Measurements from ENCODE around the gene CORIN. TPM values are rescaled to one million over a fixed set of nuclear protein-coding genes. Genes with fewer than 3 reads are reported as not detected.

Gene CORIN
- polyA plus RNA-seq, 1 of the 3 experiments (the other 2 are of a cell fraction), result 1.1 TPM

DNA sequence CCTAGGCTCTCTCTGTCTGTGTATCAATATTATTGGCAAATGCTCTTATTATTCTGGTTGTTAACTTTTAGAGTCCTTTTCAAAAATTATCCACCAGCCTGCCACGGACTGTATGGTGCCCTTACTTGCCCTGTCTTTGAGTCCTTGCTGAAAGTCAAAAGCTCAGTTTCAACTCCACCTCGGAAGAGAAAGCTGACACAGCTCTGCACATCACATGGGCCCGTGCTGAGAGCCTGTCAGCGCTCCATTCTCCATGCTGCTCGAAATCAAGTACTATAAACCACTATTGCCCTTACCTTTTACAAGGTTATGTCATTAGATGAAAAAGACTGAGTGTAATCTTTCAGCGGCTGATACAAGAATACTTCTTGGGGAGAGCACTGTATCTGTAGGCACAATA, 141.0 kb downstream of the CORIN start:
- no peak overlapping the region for H2AFZ ChIP-seq (ENCODE audit: low read depth)
- no peaks in the 10 kb centered on the region for H3K79me2 ChIP-seq (ENCODE audit: insufficient read depth)
- no peak for DNase-seq
- H4K20me1 ChIP-seq (ENCODE audit: insufficient read depth), result no peaks in the 10 kb centered on the region
- no peak for TF ChIP-seq MXI1 (IDR thresholded peaks at IDR 0.05; ENCODE audit: low read depth, low read length)
- WGBS (ENCODE audit: low lambda C conversion rate), result 76% methylated on average over 6 of the region's 6 CpGs
- H3K4me2 ChIP-seq, result no peak overlapping the region
- CTCF ChIA-PET, result interaction anchor here (0.6 to 21.9 kb wide), 6 partner anchors 9 to 546 kb away, joined by 3 to 417 read pairs (median 4); partner anchors contain the start of gene CORIN
- no peak overlapping the region for H3K4me3 ChIP-seq (ENCODE audit: low read depth in 2 of 2, low read length in 1 of 2)
- POLR2A ChIA-PET, result no interaction called here
- H3K9ac ChIP-seq, result no peak overlapping the region
- no peaks in the 10 kb centered on the region for H3K27me3 ChIP-seq (ENCODE audit: insufficient read depth)
- no peaks in the 10 kb centered on the region for H3K9me3 ChIP-seq
- no peak overlapping the region for H3K27ac ChIP-seq (ENCODE audit: low read depth in 2 of 2, low read length in 1 of 2)
- no peaks in the 10 kb centered on the region for H3K9me2 ChIP-seq
- peaks cover 4% of the 10 kb centered on the region for H3F3A ChIP-seq (replicated peaks; ENCODE audit: insufficient read depth)
- peaks cover 0 to 2% of the 10 kb centered on the region in 2 experiments; a peak in 1 of 4 replicates for H3K4me1 ChIP-seq (ENCODE audit: control insufficient read depth in 1 of 2, insufficient read depth in 2 of 2, low read depth in 1 of 2, low read length in 1 of 2)
- no peaks in the 10 kb centered on the region for H3K36me3 ChIP-seq (replicated peaks in 1 of 2; ENCODE audit: control insufficient read depth in 1 of 2, insufficient read depth in 2 of 2, low read length in 1 of 2)

GRCh38 chr4:47695260-47695659, 142.6 kb downstream of the CORIN start:
- Histone ChIP-seq H3K9me2 (no peaks in the 10 kb centered on the region), H3K36me3 (replicated peaks in 1 of 2; ENCODE audit: control insufficient read depth in 1 of 2, insufficient read depth in 2 of 2, low read length in 1 of 2) (no peaks in the 10 kb centered on the region), H3K4me1 (ENCODE audit: control insufficient read depth in 1 of 2, insufficient read depth in 2 of 2, low read depth in 1 of 2, low read length in 1 of 2) (0 out of 4 replicates have a peak, but pooled peaks cover 0 to 6% of the 10 kb centered on the region in 2 experiments), H4K20me1 (ENCODE audit: insufficient read depth) (no peaks in the 10 kb centered on the region), H3K27ac (ENCODE audit: low read depth in 2 of 2, low read length in 1 of 2) (no peak overlapping the region), H3K79me2 (ENCODE audit: insufficient read depth) (no peaks in the 10 kb centered on the region), H3F3A (replicated peaks; ENCODE audit: insufficient read depth) (peaks cover 11% of the 10 kb centered on the region), H3K4me2 (no peak overlapping the region), H3K9me3 (no peaks in the 10 kb centered on the region), H2AFZ (ENCODE audit: low read depth) (no peak overlapping the region), H3K27me3 (ENCODE audit: insufficient read depth) (no peaks in the 10 kb centered on the region), H3K9ac (no peak overlapping the region), H3K4me3 (ENCODE audit: low read depth in 2 of 2, low read length in 1 of 2) (no peak overlapping the region)
- WGBS (ENCODE audit: low lambda C conversion rate), result 40% methylated on average over 1 of the region's 1 CpG
- ChIA-PET CTCF (interaction anchor here (0.9 to 3.7 kb wide), 3 partner anchors 10 to 392 kb away, joined by 3 to 20 read pairs (median 13); no protein-coding TSS in a partner anchor), POLR2A (no interaction called here)
- DNase-seq, result no peak
- TF ChIP-seq, protein P1, sequence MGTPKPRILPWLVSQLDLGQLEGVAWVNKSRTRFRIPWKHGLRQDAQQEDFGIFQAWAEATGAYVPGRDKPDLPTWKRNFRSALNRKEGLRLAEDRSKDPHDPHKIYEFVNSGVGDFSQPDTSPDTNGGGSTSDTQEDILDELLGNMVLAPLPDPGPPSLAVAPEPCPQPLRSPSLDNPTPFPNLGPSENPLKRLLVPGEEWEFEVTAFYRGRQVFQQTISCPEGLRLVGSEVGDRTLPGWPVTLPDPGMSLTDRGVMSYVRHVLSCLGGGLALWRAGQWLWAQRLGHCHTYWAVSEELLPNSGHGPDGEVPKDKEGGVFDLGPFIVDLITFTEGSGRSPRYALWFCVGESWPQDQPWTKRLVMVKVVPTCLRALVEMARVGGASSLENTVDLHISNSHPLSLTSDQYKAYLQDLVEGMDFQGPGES (IDR thresholded peaks at IDR 0.05; ENCODE audit: low read depth, low read length), result no peak
- no peak for TF ChIP-seq TEAD4 (IDR thresholded peaks at IDR 0.05; ENCODE audit: borderline replicate concordance, insufficient read depth)
- TF ChIP-seq ZBTB33 (IDR thresholded peaks at IDR 0.05; ENCODE audit: borderline replicate concordance, low read depth), result no peak
- no peak for TF ChIP-seq SMC3 (IDR thresholded peaks at IDR 0.05; ENCODE audit: low read depth, low read length)
- TF ChIP-seq GATA2 (CRISPR knock-in tag; IDR thresholded peaks at IDR 0.05), result no peak
- no peak for TF ChIP-seq USF2 (IDR thresholded peaks at IDR 0.05; ENCODE audit: borderline replicate concordance, low read depth, low read length)
- no peak for TF ChIP-seq EZH2phosphoT487 (IDR thresholded peaks at IDR 0.05; ENCODE audit: borderline replicate concordance, low read depth)
- TF ChIP-seq NFIC (IDR thresholded peaks at IDR 0.05; ENCODE audit: borderline replicate concordance), result 0 out of 2 replicates have a peak, but pooled peaks have one; percentile 10
- TF ChIP-seq TCF12 (IDR thresholded peaks at IDR 0.05), result peak; percentile 75
- TF ChIP-seq, protein P2, sequence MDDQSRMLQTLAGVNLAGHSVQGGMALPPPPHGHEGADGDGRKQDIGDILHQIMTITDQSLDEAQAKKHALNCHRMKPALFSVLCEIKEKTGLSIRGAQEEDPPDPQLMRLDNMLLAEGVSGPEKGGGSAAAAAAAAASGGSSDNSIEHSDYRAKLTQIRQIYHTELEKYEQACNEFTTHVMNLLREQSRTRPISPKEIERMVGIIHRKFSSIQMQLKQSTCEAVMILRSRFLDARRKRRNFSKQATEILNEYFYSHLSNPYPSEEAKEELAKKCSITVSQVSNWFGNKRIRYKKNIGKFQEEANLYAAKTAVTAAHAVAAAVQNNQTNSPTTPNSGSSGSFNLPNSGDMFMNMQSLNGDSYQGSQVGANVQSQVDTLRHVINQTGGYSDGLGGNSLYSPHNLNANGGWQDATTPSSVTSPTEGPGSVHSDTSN (IDR thresholded peaks at IDR 0.05), result 0 out of 2 replicates have a peak, but pooled peaks have one; percentile 7
- no peak for TF ChIP-seq ELF1 (IDR thresholded peaks at IDR 0.05)
- no peak for TF ChIP-seq FOXM1 (IDR thresholded peaks at IDR 0.05; ENCODE audit: low read depth)
- 0 out of 4 replicates have a peak, but pooled peaks of 1 of the 2 experiments have one; percentile 27 for TF ChIP-seq EP300 (IDR thresholded peaks at IDR 0.05; ENCODE audit: borderline replicate concordance in 1 of 2, low read depth in 1 of 2, low read length in 1 of 2)
- TF ChIP-seq, protein P3, sequence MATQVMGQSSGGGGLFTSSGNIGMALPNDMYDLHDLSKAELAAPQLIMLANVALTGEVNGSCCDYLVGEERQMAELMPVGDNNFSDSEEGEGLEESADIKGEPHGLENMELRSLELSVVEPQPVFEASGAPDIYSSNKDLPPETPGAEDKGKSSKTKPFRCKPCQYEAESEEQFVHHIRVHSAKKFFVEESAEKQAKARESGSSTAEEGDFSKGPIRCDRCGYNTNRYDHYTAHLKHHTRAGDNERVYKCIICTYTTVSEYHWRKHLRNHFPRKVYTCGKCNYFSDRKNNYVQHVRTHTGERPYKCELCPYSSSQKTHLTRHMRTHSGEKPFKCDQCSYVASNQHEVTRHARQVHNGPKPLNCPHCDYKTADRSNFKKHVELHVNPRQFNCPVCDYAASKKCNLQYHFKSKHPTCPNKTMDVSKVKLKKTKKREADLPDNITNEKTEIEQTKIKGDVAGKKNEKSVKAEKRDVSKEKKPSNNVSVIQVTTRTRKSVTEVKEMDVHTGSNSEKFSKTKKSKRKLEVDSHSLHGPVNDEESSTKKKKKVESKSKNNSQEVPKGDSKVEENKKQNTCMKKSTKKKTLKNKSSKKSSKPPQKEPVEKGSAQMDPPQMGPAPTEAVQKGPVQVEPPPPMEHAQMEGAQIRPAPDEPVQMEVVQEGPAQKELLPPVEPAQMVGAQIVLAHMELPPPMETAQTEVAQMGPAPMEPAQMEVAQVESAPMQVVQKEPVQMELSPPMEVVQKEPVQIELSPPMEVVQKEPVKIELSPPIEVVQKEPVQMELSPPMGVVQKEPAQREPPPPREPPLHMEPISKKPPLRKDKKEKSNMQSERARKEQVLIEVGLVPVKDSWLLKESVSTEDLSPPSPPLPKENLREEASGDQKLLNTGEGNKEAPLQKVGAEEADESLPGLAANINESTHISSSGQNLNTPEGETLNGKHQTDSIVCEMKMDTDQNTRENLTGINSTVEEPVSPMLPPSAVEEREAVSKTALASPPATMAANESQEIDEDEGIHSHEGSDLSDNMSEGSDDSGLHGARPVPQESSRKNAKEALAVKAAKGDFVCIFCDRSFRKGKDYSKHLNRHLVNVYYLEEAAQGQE (IDR thresholded peaks at IDR 0.05; ENCODE audit: low read depth, low read length), result no peak
- TF ChIP-seq TAF1 (IDR thresholded peaks at IDR 0.05; ENCODE audit: borderline replicate concordance, low read depth, low read length), result no peak
- TF ChIP-seq MAX (IDR thresholded peaks at IDR 0.05; ENCODE audit: low read depth), result no peak

Measured in SK-N-SH (cell line).